HCT116 (cell line): ENCODE measurements around the gene PAOX. TPM values are rescaled to one million over a fixed set of nuclear protein-coding genes. Genes with fewer than 3 reads are reported as not detected.

Experiments
- ATAC-seq: fragments of 200-7000 bp; cut with Tn5 transposase; 2 replicates; pipeline ENCODE4 v1.9.1; 2020; ENCODE audit warnings: mild to moderate bottlenecking, moderate library complexity
- BruUV-seq: library from RNA; stranded (reverse); fragments of 400-500 nt; replicated peaks from 2 replicates; lab custom pipeline; 2021; lab: Mats Ljungman, UMichigan
- CTCF ChIA-PET: fragments of 300-600 bp; sonication (Branson Sonifier 250); formaldehyde crosslinking; loops from one replicate; lab custom pipeline; 2021; ENCODE audit warnings: antibody characterized with exemption; lab: Charles Lee
- POLR2A ChIA-PET: fragments of 300-600, 350-600 bp; sonication (Branson Sonifier 250); formaldehyde crosslinking; loops from one replicate; lab custom pipeline; 2021; ENCODE audit warnings: antibody characterized with exemption; lab: Charles Lee
- RAD21 ChIA-PET, 2 experiments: fragments of 300-600 bp; sonication (Branson Sonifier 250); formaldehyde crosslinking; loops; one replicate each; lab custom pipeline; 2023; ENCODE audit warnings: low total read pairs in 2 of 2; ENCODE audit not compliant: uncharacterized antibody in 2 of 2, unreplicated experiment in 2 of 2, low non-redundant PET in 1 of 2; lab: Charles Lee
- DNase-seq: peaks from one replicate; pipeline ENCODE4 v3.0.0-alpha.2; 2010; ENCODE audit warnings: low read depth, low spot score
- H2AFZ ChIP-seq: fragments of 200-600 bp; shearing (Covaris generic), sonication (generic); 2 replicates; pipeline ENCODE4 v1.6.1; 2017; ENCODE audit warnings: low read depth, mixed run types, mixed read lengths, antibody characterized with exemption, low read length; ENCODE audit not compliant: poor library complexity, severe bottlenecking
- H3K27ac ChIP-seq: 2 replicates; pipeline ENCODE4 v1.5.1; 2012; ENCODE audit warnings: low read depth, low read length
- H3K27me3 ChIP-seq: fragments of 200-600 bp; sonication (generic); 2 replicates; pipeline ENCODE4 v1.6.1; 2016; ENCODE audit warnings: mixed run types, low read length, mixed read lengths; ENCODE audit not compliant: insufficient read depth
- H3K36me3 ChIP-seq, 2 experiments: fragments of 200-500 bp in 1 of 2; fragments of 200-600 bp in 1 of 2; sonication (Bioruptor generic) in 1 of 2; sonication (generic) in 1 of 2; 2 replicates each; pipeline versions ENCODE4 v1.5.1 to v1.6.1; 2014 to 2016; ENCODE audit warnings: low read length in 2 of 2, inconsistent platforms in 1 of 2, mixed read lengths in 1 of 2, mixed run types in 1 of 2; ENCODE audit not compliant: insufficient read depth in 2 of 2, control insufficient read depth in 1 of 2
- H3K4me1 ChIP-seq, 2 experiments: fragments of 200-600 bp in 1 of 2; sonication (generic) in 1 of 2; 2 replicates each; pipeline versions ENCODE4 v1.5.1 to v1.6.1; 2012 to 2017; ENCODE audit warnings: low read length in 2 of 2, inconsistent platforms in 1 of 2, mild to moderate bottlenecking in 1 of 2, mixed read lengths in 1 of 2, mixed run types in 1 of 2, moderate library complexity in 1 of 2; ENCODE audit not compliant: insufficient read depth in 2 of 2, control insufficient read depth in 1 of 2
- H3K4me2 ChIP-seq: fragments of 200-600 bp; sonication (generic); 2 replicates; pipeline ENCODE4 v1.6.1; 2017; ENCODE audit warnings: mixed run types, low read length, mixed read lengths
- H3K4me3 ChIP-seq, 2 experiments: fragments of 200-600 bp in 1 of 2; sonication (generic) in 1 of 2; replicated peaks in 1 of 2; 2 replicates each; pipeline ENCODE4 v1.5.1; 2011 to 2016; ENCODE audit warnings: low read length in 2 of 2, control low read depth in 1 of 2, low read depth in 1 of 2, mild to moderate bottlenecking in 1 of 2, mixed read lengths in 1 of 2, mixed run types in 1 of 2
- H3K79me2 ChIP-seq: fragments of 200-600 bp; sonication (generic); 2 replicates; pipeline ENCODE4 v1.6.1; 2017; ENCODE audit warnings: mild to moderate bottlenecking, mixed run types, low read length, moderate library complexity, mixed read lengths; ENCODE audit not compliant: insufficient read depth
- H3K9ac ChIP-seq: fragments of 200-600 bp; sonication (generic); 2 replicates; pipeline ENCODE4 v1.6.1; 2016; ENCODE audit warnings: low read length, mixed read lengths
- H3K9me2 ChIP-seq: fragments of 200-600 bp; sonication (generic), shearing (Covaris generic); 2 replicates; pipeline ENCODE4 v1.6.1; 2017; ENCODE audit warnings: mixed run types, mild to moderate bottlenecking, moderate library complexity; ENCODE audit not compliant: insufficient read depth
- H3K9me3 ChIP-seq, 2 experiments: fragments of 200-500 bp in 1 of 2; fragments of 200-600 bp in 1 of 2; sonication (Bioruptor generic) in 1 of 2; sonication (generic) in 1 of 2; 2 replicates each; pipeline ENCODE4 v1.6.1; 2014 to 2017; ENCODE audit warnings: low read length in 2 of 2, mixed read lengths in 2 of 2, inconsistent platforms in 1 of 2, low read depth in 1 of 2, mild to moderate bottlenecking in 1 of 2, mixed run types in 1 of 2, moderate library complexity in 1 of 2; ENCODE audit not compliant: control insufficient read depth in 1 of 2, insufficient read depth in 1 of 2
- H4K20me1 ChIP-seq: fragments of 200-600 bp; sonication (generic), shearing (Covaris generic); 2 replicates; pipeline ENCODE4 v1.6.1; 2017; ENCODE audit warnings: mixed run types, mild to moderate bottlenecking, moderate library complexity; ENCODE audit not compliant: insufficient read depth
- CBX3 ChIP-seq: IDR thresholded peaks from 2 replicates; pipeline ENCODE4 v1.6.1; 2012; ENCODE audit warnings: low read depth
- ELF1 ChIP-seq: IDR thresholded peaks from 2 replicates; pipeline ENCODE4 v1.6.1; 2012; ENCODE audit warnings: low read depth, borderline replicate concordance
- EZH2phosphoT487 ChIP-seq: fragments of 200-600 bp; IDR thresholded peaks from 2 replicates; pipeline ENCODE4 v1.6.1; 2018; ENCODE audit warnings: antibody characterized with exemption, borderline replicate concordance
- FOSL1 ChIP-seq: IDR thresholded peaks from 2 replicates; pipeline ENCODE4 v1.6.1; 2012; ENCODE audit warnings: low read depth
- POLR2A ChIP-seq: IDR thresholded peaks from 2 replicates; pipeline ENCODE4 v1.7.0; 2011; ENCODE audit warnings: borderline replicate concordance; ENCODE audit not compliant: insufficient read depth, insufficient read length; ENCODE audit errors: extremely low read depth
- RAD21 ChIP-seq: IDR thresholded peaks from 2 replicates; pipeline ENCODE4 v1.6.1; 2012; ENCODE audit warnings: low read depth, mild to moderate bottlenecking
- ZBTB33 ChIP-seq: IDR thresholded peaks from 2 replicates; pipeline ENCODE4 v1.6.1; 2011; ENCODE audit warnings: mild to moderate bottlenecking, low read length, moderate library complexity; ENCODE audit not compliant: insufficient replicate concordance; ENCODE audit errors: extremely low read depth
- ZFX ChIP-seq: fragments of 450-650 bp; IDR thresholded peaks from 2 replicates; pipeline ENCODE4 v1.6.1; 2017
- ZNF274 ChIP-seq: fragments of 200-500 bp; sonication (Bioruptor generic); IDR thresholded peaks from 2 replicates; pipeline ENCODE4 v1.6.1; 2014; ENCODE audit warnings: mild to moderate bottlenecking, low read depth, low read length, inconsistent platforms
- intact Hi-C: fragments of 100-400 bp; cut with micrococcal nuclease; formaldehyde crosslinking; loops from 2 replicates; pipeline ENCODE4 v1.10.0; 2022
- total RNA-seq: library from RNA; stranded (reverse); gene quantifications from one replicate; pipeline ENCODE4 v1.2.1, GENCODE V29; 2021; ENCODE audit not compliant: unreplicated experiment
- TF ChIP-seq, protein P1 (sequence below): IDR thresholded peaks from 2 replicates; pipeline ENCODE4 v1.6.1; 2012
- TF ChIP-seq, protein P2 (sequence below), 3 experiments: fragments of 200-600 bp in 1 of 3; sonication (generic) in 1 of 3; IDR thresholded peaks in 2 of 3; conservative IDR thresholded peaks in 1 of 3; 2 replicates each; pipeline ENCODE4 v1.5.1; 2012 to 2017; ENCODE audit warnings: low read depth in 2 of 3, low read length in 2 of 3, antibody characterized with exemption in 1 of 3, borderline replicate concordance in 1 of 3, control low read depth in 1 of 3, mild to moderate bottlenecking in 1 of 3, mixed read lengths in 1 of 3, mixed run types in 1 of 3, moderate library complexity in 1 of 3; ENCODE audit not compliant: insufficient read depth in 1 of 3

Gene PAOX
- total RNA-seq, 1 experiment from 2014 or later, result 3.5 TPM

DNA sequence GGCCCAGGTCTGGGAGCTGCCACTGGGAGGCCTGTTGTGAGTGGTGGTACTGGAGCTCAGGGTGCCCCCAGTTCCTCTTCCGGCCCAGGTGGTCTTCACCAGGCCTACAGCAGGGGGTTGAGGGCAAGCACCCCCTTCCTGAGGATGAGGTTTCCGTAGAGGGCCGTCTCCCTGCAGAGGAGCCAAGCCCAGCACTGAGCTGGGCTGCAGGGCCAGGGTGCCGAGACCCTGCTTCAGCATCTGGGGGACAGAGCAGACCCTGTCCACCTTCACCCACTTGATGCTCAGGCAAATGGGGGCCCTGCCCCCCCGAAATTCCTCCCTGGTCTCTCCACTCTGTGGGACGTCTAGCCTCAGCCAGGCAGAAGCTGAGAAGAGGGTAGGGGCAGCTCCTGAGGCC, 23.8 kb upstream of the PAOX start (continued):
- TF ChIP-seq ZBTB33 (no peak), FOSL1 (no peak)
- TF ChIP-seq, all 23 proteins: peak for 0

DNA sequence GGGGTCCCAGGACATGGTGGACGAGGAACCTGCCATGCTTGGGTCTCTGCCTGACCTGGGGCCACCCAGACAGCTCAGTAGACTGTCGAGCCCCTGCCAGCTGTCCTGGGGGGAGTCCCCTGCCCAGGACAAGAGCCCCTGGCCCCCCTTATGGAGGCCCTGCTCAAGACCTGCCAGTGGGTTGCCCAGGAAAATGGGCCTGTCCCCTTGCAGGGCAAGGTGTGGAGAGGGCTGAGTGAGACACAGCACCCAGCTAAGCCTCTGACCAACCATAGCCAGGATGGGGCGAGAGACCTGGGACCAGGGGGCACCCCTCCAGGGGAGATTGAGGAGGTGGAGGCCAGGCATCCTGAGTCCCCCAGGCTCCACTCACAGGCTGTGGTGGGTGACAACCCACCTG, 23.1 kb upstream of the PAOX start:
- BruUV-seq, result no TSS peak
- RAD21 ChIA-PET, result no interaction called here
- DNase-seq (no peak), ATAC-seq (no peak)
- H3K79me2 ChIP-seq, result peaks cover 6% of the 10 kb centered on the region; the same call in 1 of the 2 replicates
- no peak overlapping the region for H3K9ac ChIP-seq
- intact Hi-C loops, result no loop called here
- H2AFZ ChIP-seq, result no peak overlapping the region
- H4K20me1 ChIP-seq, result no peaks in the 10 kb centered on the region
- H3K4me3 ChIP-seq, result no peak overlapping the region
- no peak for TF ChIP-seq ZFX
- no peak for TF ChIP-seq ZNF274
- no peak for TF ChIP-seq RAD21
- no peak for TF ChIP-seq EZH2phosphoT487
- TF ChIP-seq ELF1, result no peak
- TF ChIP-seq, protein P1, sequence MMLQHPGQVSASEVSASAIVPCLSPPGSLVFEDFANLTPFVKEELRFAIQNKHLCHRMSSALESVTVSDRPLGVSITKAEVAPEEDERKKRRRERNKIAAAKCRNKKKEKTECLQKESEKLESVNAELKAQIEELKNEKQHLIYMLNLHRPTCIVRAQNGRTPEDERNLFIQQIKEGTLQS, result no peak
- TF ChIP-seq, protein P2, sequence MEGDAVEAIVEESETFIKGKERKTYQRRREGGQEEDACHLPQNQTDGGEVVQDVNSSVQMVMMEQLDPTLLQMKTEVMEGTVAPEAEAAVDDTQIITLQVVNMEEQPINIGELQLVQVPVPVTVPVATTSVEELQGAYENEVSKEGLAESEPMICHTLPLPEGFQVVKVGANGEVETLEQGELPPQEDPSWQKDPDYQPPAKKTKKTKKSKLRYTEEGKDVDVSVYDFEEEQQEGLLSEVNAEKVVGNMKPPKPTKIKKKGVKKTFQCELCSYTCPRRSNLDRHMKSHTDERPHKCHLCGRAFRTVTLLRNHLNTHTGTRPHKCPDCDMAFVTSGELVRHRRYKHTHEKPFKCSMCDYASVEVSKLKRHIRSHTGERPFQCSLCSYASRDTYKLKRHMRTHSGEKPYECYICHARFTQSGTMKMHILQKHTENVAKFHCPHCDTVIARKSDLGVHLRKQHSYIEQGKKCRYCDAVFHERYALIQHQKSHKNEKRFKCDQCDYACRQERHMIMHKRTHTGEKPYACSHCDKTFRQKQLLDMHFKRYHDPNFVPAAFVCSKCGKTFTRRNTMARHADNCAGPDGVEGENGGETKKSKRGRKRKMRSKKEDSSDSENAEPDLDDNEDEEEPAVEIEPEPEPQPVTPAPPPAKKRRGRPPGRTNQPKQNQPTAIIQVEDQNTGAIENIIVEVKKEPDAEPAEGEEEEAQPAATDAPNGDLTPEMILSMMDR (IDR thresholded peaks at IDR 0.05 in 2 of 3, conservative IDR thresholded peaks at IDR 0.05 in 1 of 3; ENCODE audit: borderline replicate concordance in 1 of 3, insufficient read depth in 1 of 3, low read depth in 2 of 3, low read length in 2 of 3), result no peak
- TF ChIP-seq CBX3, result no peak
- TF ChIP-seq POLR2A, result no peak
- H3K4me2 ChIP-seq, result peak overlapping the region; percentile 77
- POLR2A ChIA-PET, result no interaction called here
- peaks cover 3 to 5% of the 10 kb centered on the region in 2 experiments; a peak in 2 of 4 replicates for H3K4me1 ChIP-seq
- no peak overlapping the region; the same call in 1 of the 2 replicates for H3K27ac ChIP-seq
- H3K9me2 ChIP-seq, result no peaks in the 10 kb centered on the region
- H3K9me3 ChIP-seq, result no peaks in the 10 kb centered on the region
- H3K36me3 ChIP-seq, result no peaks in the 10 kb centered on the region
- H3K27me3 ChIP-seq, result no peaks in the 10 kb centered on the region
- CTCF ChIA-PET, result no interaction called here
